GM18868 (cell line): ENCODE results near the gene BCAP29.
"Not testable (repeated sequence)": the region's sequence is repeated elsewhere in the genome, so short reads cannot be mapped to it uniquely, and the experiment has no call there.

Experiments
- ATAC-seq: cut with Tn5 transposase; IDR thresholded peaks from one replicate; pipeline ENCODE4 v1.9.1; 2021; ENCODE audit warnings: mild to moderate bottlenecking, moderate library complexity; ENCODE audit not compliant: unreplicated experiment

The BCAP29 gene

GRCh38 chr7:107615910-107616680, 36.0 kb downstream of the BCAP29 start:
- ATAC-seq = no peak

- no peak for ATAC-seq
Measured at GRCh38 chr7:107622429-107622828, 42.4 kb downstream of the BCAP29 start.

GRCh38 chr7:107622894-107623293, 42.8 kb downstream of the BCAP29 start:
- no peak for ATAC-seq

- no peak for ATAC-seq
Measured at GRCh38 chr7:107627002-107627401, 47.0 kb downstream of the BCAP29 start.

GRCh38 chr7:107628461-107629064, 48.5 kb downstream of the BCAP29 start:
- ATAC-seq = no peak

- no peak for ATAC-seq
Measured at GRCh38 chr7:107630342-107630741, 50.3 kb downstream of the BCAP29 start.

GRCh38 chr7:107631588-107632491, 51.8 kb downstream of the BCAP29 start:
- ATAC-seq = no peak

- ATAC-seq = no peak
Measured at GRCh38 chr7:107632492-107632865, 52.4 kb downstream of the BCAP29 start.

GRCh38 chr7:107638594-107638993, 58.5 kb downstream of the BCAP29 start:
- peak; percentile 93 for ATAC-seq

GRCh38 chr7:107639070-107639469, 59.0 kb downstream of the BCAP29 start:
- ATAC-seq = not testable (repeated sequence)

- ATAC-seq = no peak
Measured at GRCh38 chr7:107641676-107642075, 61.6 kb downstream of the BCAP29 start.

- no peak for ATAC-seq
Measured at GRCh38 chr7:107642501-107642900, 62.5 kb downstream of the BCAP29 start.

GRCh38 chr7:107643407-107643806, 63.4 kb downstream of the BCAP29 start:
- ATAC-seq = no peak

GRCh38 chr7:107643938-107644308, 63.9 kb downstream of the BCAP29 start:
- ATAC-seq = no peak

GRCh38 chr7:107644309-107644974, 64.4 kb downstream of the BCAP29 start:
- ATAC-seq = no peak

GRCh38 chr7:107652642-107653041, 72.6 kb downstream of the BCAP29 start:
- no peak for ATAC-seq

- no peak for ATAC-seq
Measured at GRCh38 chr7:107658467-107658866, 78.4 kb downstream of the BCAP29 start.

GRCh38 chr7:107659666-107660065, 79.6 kb downstream of the BCAP29 start:
- ATAC-seq = no peak

- ATAC-seq = no peak
Measured at GRCh38 chr7:107660381-107661080, 80.5 kb downstream of the BCAP29 start, which contains the start of gene SLC26A4. Gene SLC26A4 (plus strand): TSS chr7:107660828. CDS start chr7:107661642, 814 bp downstream.
